NCI-H446 (cell line): ENCODE measurements around the gene HLA-DQB1.
"Not testable (repeated sequence)": the region's sequence is repeated elsewhere in the genome, so short reads cannot be mapped to it uniquely, and the experiment has no call there.

Source experiments
- DNase-seq, 2 experiments: peaks; one replicate each; lab custom pipeline; 2025; lab: John Stamatoyannopoulos, UW

The HLA-DQB1 gene

DNA sequence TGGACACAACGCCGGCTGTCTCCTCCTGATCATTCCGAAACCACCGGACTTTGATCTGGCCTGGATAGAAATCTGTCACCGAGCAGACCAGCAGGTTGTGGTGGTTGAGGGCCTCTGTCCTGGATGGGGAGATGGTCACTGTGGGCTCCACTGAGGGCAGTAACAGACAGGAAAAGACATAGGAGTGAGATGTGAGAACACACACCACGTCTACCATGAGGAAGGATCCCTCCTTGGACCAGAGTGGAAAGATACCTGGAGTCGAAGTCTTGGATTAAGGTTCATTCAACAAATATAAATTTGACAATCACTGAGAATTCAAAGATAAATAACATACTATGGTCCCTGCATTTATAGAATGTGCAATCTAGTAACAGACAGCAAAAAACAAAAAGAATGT, 4.4 kb downstream of the HLA-DQB1 start:
- no peak for DNase-seq

DNA sequence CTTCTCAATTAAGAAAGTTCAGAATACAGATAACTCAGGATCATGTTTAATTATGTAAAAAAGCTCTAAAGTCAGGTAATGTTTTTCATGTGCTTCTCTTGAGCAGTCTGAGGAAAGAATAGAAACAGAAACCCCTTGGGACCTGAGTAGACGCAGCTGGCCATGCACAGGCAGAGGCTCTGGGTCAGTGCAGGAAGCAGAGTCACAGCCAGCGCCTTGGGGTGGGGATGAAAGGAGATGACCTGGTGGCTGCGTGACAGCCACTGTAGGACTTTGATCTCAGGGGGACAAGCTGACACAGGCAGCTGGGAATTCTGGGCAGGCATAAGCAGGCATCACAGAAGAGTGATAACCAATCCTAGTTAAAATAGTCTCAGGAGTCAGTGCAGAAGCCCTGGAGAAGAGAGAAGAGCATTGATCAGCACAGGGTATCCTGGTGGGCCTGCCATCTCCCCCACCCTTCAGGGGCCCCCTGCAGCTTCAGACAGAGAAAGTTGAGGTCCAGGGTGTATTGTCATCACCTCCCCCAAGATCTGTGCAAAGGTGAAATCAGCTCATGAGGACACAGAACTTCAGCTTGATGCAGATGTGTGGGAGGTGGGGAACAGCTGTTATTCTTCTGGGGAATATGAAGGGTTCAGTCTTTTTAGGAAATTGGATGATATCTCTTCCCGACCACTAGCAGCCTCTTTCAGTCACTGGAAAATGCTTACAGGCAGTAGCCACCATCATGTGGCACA, 6.4 kb downstream of the HLA-DQB1 start:
- DNase-seq: no peak

DNA sequence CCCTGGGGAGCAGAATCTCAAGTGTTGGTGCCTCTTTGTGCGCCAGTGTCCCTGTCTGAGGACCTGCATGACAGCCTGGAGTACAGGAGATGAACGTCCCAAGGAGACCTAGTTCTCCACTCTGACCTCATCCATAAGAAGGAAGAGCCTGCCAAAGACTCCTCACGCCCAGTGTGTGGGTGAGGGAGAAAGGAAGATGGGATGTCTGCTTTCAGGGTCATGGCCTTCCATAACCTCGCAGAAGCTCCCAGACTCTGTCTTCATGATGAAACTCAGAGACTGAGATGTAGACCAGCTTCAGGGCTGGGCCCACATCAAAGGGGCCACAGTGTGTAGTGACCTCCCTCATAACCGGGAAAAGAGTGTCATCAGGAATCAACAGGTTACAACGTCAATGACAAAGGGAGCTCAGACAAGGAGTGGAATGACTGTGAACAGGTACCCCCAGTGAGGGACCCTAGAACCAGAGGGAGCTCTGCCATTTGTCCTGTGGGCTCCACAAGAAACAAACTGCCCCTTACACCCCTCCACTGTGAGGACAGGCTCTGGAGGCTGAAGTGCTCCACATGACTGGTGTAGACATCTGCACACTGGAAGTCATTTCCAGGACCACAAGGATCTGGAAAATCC, 8.1 kb downstream of the HLA-DQB1 start:
- no peak for DNase-seq

DNA sequence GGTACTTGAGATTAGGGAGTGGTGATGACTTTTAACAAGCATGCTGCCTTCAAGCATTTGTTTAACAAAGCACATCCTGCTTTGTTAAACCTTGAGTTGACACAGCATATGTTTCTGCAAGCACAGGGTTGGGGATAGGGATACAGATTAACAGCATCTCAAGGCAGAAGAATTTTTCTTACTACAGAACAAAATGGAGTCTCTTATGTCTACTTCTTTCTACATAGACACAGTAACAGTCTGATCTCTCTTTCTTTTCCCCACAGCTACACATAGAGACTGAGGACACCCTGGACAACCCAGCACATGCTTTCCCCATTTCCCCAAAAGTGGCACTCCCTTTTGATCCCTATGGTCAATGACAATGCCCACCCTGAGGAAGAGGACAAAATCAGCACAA, 8.6 kb downstream of the HLA-DQB1 start:
- DNase-seq: not testable (repeated sequence)

DNA sequence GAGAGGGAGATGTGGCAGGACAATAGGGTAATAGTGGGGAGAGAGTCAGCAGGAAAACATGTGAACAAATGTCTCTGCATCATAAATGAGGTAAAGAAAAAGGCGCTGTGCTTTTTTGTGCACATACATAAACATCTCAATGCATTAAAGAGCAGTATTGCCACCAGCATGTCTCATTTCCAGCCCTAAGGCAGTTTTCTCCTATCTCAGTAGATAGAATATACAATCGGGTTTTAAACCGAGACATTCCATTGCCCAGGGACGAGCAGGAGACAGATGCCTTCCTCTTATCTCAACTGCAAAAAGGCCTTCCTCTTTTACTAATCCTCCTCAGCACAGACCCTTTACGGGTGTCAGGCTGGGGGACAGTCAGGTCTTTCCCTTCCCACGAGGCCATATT, 9.1 kb downstream of the HLA-DQB1 start:
- not testable (repeated sequence) for DNase-seq

DNA sequence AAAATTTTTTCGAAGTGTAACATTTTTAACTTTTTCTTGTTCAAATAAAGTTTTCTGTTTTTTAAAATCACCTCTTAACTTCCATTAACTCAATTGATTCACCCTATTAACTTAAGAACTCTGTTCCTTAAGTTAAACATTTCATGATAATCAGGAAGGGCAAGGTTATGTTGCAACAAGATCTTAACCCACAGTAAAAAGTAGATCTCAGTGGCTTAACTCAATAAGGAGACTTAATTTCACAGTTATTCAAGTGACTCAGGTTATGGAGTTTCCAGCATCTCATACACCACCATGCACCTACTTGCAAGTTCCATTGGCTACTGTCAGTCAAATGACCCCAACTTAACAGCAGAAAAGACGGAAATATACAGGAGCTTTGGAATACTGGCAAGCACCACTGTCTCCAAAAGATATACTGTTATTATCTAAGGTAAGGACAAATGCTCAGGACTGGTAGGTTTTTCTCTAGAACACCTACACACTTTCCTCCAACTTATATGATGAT, 11.2 kb downstream of the HLA-DQB1 start:
- DNase-seq: no peak

GRCh38 chr6:32645047-32645703, 21.3 kb downstream of the HLA-DQB1 start:
- DNase-seq: no peak

DNA sequence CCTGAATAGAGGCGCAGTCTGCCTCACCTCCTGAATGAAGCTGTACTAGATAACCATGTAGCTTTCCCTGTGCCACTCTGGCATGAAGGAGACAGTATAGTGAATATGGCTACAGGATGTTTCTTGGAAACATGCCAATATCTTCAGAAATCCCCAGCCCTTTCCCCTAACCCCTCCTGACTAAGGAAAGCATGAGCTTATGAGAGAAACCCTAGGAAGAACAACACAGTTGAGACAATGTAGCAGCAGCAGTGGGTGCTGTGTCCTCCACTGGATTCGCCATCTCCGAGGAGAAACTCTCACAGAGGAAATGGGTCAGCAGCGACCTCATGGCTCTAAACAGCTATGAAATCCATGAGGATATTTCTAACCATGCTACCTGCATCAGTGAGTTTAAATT, 22.6 kb downstream of the HLA-DQB1 start:
- DNase-seq: no peak

- DNase-seq: no peak
Observed at GRCh38 chr6:32642720-32643106, 23.7 kb downstream of the HLA-DQB1 start.

- not testable (repeated sequence) for DNase-seq
Observed at GRCh38 chr6:32641785-32642719, 24.4 kb downstream of the HLA-DQB1 start.

GRCh38 chr6:32641122-32641521, 25.3 kb downstream of the HLA-DQB1 start:
- no peak for DNase-seq

DNA sequence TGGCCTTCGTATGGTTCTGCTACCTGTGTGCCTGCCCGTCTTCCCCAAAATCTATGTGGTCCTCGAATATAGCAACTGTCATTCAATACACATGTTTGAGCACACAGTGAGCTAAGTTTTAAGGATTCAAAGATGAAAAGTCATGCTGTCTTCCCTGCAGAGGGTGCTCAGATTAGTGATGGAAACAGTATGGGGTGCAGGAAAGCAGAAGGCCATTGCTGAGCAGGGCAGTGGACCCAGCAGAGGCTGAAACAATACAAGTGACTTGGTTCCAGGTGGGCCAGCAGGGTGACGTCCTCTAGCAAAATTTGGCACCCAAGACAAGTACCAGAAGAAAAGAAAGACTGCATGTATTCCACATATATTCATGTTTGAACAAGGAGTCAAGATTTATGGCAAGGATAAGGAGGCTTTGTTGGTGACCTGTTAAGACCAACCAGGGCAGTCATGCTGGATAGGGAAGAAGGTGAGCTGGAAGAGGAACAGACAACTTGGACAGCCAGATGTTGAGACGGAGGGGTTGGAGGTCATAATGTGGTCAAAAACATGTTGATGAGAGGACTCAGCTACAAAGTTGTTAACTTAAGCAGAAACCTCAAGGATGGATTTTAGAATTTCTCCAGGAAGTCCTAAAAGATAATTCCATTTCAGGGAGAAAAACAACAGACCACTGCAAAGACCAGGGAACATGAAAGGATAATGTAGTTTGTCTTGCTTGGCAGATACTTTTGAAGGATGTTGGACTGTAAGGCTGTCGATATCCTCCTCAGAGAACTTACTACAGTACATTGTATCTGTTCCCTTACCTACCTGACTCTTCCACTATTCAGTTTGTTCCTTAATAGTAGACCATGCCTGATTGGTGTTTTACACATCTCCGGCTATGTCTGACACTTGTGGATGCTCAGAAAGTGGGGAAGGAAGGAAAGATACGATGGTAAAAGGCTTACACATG, 26.7 kb downstream of the HLA-DQB1 start:
- no peak for DNase-seq

DNA sequence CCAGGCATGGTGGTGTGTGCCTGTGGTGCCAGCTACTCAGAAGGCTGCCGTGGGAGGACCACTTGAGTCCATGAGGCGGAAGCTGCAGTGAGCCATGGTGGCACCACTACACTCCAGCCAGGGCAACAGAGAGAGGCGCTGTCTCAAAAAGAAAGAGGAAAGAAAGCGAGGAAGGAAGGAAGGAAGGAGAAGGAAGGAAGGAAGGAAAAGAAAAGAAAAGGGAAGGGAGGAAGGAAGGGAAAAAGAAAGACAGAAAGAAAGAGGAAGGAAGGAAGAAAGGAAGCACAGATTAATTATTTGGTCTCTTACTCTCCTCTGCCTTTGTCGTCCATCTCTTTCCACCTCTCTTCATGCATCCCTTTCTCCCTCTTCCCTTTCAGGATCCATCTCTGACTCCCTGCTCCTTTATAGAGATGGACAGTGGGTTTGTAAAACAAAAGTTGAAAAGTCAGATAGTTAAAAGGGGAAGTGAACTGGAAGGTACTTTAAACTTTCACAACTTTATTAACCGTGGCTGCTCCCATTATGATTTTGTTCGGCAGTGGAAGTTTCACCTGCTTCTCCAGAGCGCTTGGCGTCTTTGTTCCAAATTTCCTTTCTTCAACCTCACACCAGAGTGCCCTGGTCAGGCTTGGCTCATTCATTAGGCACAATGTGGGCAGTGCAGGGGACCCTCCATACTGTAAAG, 27.8 kb downstream of the HLA-DQB1 start:
- DNase-seq: no peak

GRCh38 chr6:32637883-32638282, 28.6 kb downstream of the HLA-DQB1 start:
- no peak for DNase-seq

GRCh38 chr6:32637219-32637880, 29.1 kb downstream of the HLA-DQB1 start, which contains the start of gene HLA-DQA1:
Gene HLA-DQA1, plus strand, starts transcription at chr6:32637406. Its CDS starts 53 bp downstream, at chr6:32637459.
- DNase-seq: no peak

- DNase-seq: no peak
Observed at GRCh38 chr6:32635526-32636123, 30.8 kb downstream of the HLA-DQB1 start.

DNA sequence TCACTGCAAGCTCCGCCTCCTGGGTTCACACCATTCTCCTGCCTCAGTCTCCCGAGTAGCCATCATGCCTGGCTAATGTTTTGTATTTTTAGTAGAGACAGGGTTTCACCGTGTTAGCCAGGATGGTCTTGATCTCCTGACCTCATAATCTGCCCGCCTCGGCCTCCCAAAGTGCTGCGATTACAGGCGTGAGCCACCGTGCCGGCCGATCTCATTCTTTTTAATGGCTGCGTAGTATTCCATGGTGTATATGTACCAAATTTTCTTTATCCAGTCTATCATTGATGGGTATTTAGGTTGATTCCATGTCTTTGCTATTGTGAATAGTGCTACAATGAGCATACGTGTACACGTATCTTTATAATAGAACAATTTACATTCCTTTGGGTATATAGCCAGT, 36.7 kb downstream of the HLA-DQB1 start:
- not testable (repeated sequence) for DNase-seq

DNA sequence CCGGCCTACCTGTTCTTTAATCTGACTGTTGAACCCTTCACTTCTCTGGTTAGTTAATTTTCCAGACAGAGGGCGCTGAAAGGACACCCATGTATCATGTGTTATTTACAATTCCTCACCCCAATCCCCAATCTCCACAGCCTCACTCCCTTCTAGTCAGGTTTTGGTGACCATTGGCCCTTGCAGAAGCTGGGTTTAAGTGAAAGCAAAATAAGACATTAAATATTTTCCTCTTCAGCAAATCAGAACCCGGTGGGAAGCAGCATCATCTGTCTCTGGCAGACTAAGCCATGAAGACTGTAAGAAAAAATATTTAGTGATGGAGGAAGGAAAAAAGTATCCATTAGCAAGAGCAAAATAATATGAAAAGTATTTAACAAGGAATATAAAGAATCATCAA, 38.6 kb downstream of the HLA-DQB1 start:
- DNase-seq: no peak

GRCh38 chr6:32627249-32627648, 39.2 kb downstream of the HLA-DQB1 start:
- no peak for DNase-seq
